Kidney epithelial cell (primary cell): ENCODE data around the gene FOXJ1. TPM values are rescaled to one million over a fixed set of nuclear protein-coding genes. Genes with fewer than 3 reads are reported as not detected.

Experiments used
- DNase-seq: peaks from one replicate; pipeline ENCODE4 v3.0.0-alpha.2; 2010; ENCODE audit warnings: low read depth
- H3K27me3 ChIP-seq: 2 replicates; pipeline ENCODE4 v1.6.0; 2011; ENCODE audit warnings: low read length; ENCODE audit not compliant: control insufficient read depth, insufficient read depth
- H3K36me3 ChIP-seq: 2 replicates; pipeline ENCODE4 v1.5.1; 2011; ENCODE audit warnings: low read length; ENCODE audit not compliant: control insufficient read depth, insufficient read depth
- H3K4me3 ChIP-seq: 2 replicates; pipeline ENCODE4 v1.5.1; 2011; ENCODE audit warnings: low read depth, mild to moderate bottlenecking, control low read depth, low read length
- total RNA-seq: library from RNA; depleted of rRNA; stranded (reverse); fragments of >200 nt; gene quantifications from 2 replicates; pipeline ENCODE4 v1.2.3, GENCODE V29; 2015
- TF ChIP-seq, protein P1 (sequence below): IDR thresholded peaks from 2 replicates; pipeline ENCODE4 v1.5.1; 2011; ENCODE audit warnings: mild to moderate bottlenecking, moderate library complexity, low read length, control low read depth, inconsistent platforms; ENCODE audit not compliant: insufficient read depth, poor library complexity, severe bottlenecking

The FOXJ1 gene
- total RNA-seq, 1 donor from 2014 or later, result 3.0 TPM

GRCh38 chr17:76155988-76156661 is 15.1 kb upstream of the FOXJ1 start:
- Histone ChIP-seq H3K4me3 (no peak overlapping the region), H3K27me3 (no peaks in the 10 kb centered on the region)
- TF ChIP-seq, protein P1, sequence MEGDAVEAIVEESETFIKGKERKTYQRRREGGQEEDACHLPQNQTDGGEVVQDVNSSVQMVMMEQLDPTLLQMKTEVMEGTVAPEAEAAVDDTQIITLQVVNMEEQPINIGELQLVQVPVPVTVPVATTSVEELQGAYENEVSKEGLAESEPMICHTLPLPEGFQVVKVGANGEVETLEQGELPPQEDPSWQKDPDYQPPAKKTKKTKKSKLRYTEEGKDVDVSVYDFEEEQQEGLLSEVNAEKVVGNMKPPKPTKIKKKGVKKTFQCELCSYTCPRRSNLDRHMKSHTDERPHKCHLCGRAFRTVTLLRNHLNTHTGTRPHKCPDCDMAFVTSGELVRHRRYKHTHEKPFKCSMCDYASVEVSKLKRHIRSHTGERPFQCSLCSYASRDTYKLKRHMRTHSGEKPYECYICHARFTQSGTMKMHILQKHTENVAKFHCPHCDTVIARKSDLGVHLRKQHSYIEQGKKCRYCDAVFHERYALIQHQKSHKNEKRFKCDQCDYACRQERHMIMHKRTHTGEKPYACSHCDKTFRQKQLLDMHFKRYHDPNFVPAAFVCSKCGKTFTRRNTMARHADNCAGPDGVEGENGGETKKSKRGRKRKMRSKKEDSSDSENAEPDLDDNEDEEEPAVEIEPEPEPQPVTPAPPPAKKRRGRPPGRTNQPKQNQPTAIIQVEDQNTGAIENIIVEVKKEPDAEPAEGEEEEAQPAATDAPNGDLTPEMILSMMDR, result no peak

DNA sequence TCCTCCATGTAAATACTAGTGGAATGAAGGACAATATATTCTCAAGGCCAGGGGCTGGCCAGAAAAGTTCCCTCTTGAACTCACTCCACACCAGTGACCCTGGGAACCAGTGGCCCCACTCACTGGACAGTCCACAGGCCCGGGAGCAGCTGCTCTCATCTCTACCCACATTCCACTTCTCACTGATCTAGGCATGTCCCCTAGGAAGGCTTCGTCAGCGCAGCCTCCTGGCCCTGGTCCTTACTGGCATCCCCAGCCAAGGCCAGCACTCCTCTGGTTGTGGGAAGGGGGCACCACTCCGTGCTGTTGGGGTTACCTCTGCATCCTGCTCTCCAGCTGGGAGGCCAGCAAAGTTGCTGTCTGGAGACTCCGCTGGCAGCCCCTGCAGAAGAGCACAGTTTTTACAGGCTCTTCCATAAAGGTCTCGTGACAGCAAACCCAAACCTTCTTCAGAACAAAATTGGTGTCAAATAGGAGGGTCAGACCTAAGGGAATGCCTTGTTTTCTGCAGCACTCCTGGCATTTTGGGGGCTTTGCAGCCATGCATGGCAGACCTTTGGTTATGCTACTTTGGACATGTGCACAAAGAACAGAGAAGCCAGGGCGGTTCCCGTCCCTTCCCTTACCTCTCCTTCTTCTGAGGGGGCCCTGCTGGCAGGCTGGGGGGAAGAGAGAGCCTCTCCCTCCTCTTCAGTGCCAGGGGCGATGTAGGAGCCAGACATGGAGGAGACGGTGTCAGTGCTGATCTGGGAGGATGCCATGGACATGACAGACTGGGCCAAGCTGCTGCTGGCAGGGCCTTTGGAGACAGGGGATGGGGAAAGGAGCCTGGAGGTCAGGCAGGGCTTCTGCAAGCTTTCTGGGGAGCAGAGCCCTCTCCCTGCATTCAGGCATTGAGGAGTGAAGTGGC is 14.1 kb upstream of the FOXJ1 start:
- TF ChIP-seq, protein P1, result no peak
- Histone ChIP-seq H3K27me3 (no peaks in the 10 kb centered on the region), H3K36me3 (no peaks in the 10 kb centered on the region), H3K4me3 (no peak overlapping the region)
- no peak for DNase-seq

More at GRCh38 chr17:76155988-76156661, 15.1 kb upstream of the FOXJ1 start:
- H3K36me3 ChIP-seq, result no peaks in the 10 kb centered on the region
- DNase-seq, result no peak

GRCh38 chr17:76154292-76154691 is 13.2 kb upstream of the FOXJ1 start:
- TF ChIP-seq, protein P1, result no peak
- H3K4me3 ChIP-seq, result no peak overlapping the region
- no peaks in the 10 kb centered on the region for H3K27me3 ChIP-seq
- no peaks in the 10 kb centered on the region for H3K36me3 ChIP-seq
- no peak for DNase-seq

DNA sequence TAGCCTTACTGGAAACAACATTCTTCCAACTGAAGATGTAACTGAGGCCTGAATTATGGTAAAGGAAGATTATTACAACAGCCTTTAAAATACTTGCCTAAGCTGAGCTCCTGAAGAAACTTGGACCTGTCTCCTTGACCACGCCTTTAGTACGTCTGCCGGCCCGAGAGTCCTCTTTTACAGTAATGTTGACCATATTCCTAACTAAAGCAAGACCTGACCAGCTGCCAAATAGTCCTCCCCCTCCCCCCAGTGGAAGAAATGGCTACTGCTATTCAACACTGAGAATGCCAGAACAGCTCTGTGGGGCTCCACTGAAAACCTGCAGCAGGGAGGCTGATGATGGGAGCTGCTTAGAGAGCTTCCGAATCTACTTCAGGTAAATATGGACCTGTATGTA is 12.6 kb upstream of the FOXJ1 start:
- TF ChIP-seq, protein P1, result peak; percentile 9
- Histone ChIP-seq H3K36me3 (no peaks in the 10 kb centered on the region), H3K27me3 (no peaks in the 10 kb centered on the region), H3K4me3 (no peak overlapping the region)
- no peak for DNase-seq

DNA sequence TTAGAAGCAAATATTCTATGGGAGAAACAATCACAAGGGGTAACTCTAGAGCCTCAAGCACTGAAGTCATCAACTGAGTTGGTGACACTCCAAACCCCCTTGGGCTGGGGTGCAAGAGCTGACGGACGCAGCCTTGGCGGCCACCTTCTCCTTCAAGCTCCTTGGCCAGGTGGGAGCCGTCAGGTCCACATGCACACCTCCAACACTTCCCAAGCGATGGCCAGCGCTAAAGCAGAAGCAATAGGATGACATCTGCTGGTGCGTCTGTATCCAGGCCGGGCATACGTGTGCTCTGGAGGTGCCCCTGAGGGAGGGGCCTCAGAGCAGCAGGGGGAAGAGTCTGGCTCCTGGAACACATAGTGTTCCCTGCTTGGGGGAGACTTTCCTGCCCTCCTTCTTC is 12.2 kb upstream of the FOXJ1 start:
- TF ChIP-seq, protein P1, result no peak
- Histone ChIP-seq H3K36me3 (no peaks in the 10 kb centered on the region), H3K27me3 (no peaks in the 10 kb centered on the region), H3K4me3 (no peak overlapping the region)
- no peak for DNase-seq
